ENCODE data around the gene SLPI. TPM values are rescaled to one million over a fixed set of nuclear protein-coding genes. Genes with fewer than 3 reads are reported as not detected.

Gene SLPI
- total RNA-seq, result 466 and 502 TPM in 2 replicates

GRCh38 chr20:45254383-45255262 is at the start of gene SLPI:
SLPI (minus strand) TSS chr20:45254564; CDS start chr20:45254543, 21 bp downstream.

GRCh38 chr20:45221076-45221475 is 33.3 kb downstream of the SLPI start, which contains the start of gene SEMG2:
SEMG2 (plus strand) TSS chr20:45221373; CDS start chr20:45221390, 17 bp downstream.

GRCh38 chr20:45206725-45207124 is 47.6 kb downstream of the SLPI start, which contains the start of gene SEMG1:
SEMG1 (plus strand) TSS chr20:45207033; CDS start chr20:45207054, 21 bp downstream.

Other genes starting within 250 kb of the SLPI start
- 0.99 and 1.5 TPM in 2 replicates for gene KCNS1, start 153.4 kb downstream of the SLPI start, total RNA-seq
- 0.56 and 1.2 TPM in 2 replicates for gene WFDC5, start 139.4 kb downstream of the SLPI start, total RNA-seq
- not detected in 2 replicates for gene WFDC12, start 130.1 kb downstream of the SLPI start, total RNA-seq
- gene PI3, start 79.7 kb downstream of the SLPI start, total RNA-seq, result 53.8 and 117 TPM in 2 replicates
- gene SEMG1, start 47.5 kb downstream of the SLPI start, total RNA-seq, result not detected in 2 replicates
- not detected in 2 replicates for gene SEMG2, start 33.2 kb downstream of the SLPI start, total RNA-seq
- not detected in 2 replicates for gene RBPJL, start 52.3 kb upstream of the SLPI start, total RNA-seq
- 0.05 TPM in 1 of 2 replicates, not detected in the other for gene MATN4, start 53.7 kb upstream of the SLPI start, total RNA-seq
- gene SDC4, start 93.9 kb upstream of the SLPI start, total RNA-seq, result 226 and 235 TPM in 2 replicates
- gene SYS1, start 108.6 kb upstream of the SLPI start, total RNA-seq, result 18.8 and 26.3 TPM in 2 replicates
- gene TP53TG5, start 123.8 kb upstream of the SLPI start, total RNA-seq, result not detected in 2 replicates
- 28.2 and 28.3 TPM in 2 replicates for gene DBNDD2, start 153.7 kb upstream of the SLPI start, total RNA-seq
- 43.3 and 68.6 TPM in 2 replicates for gene PIGT, start 161.6 kb upstream of the SLPI start, total RNA-seq
- 1.3 and 4.9 TPM in 2 replicates for gene WFDC2, start 215.2 kb upstream of the SLPI start, total RNA-seq

All from airway epithelial cell (primary cell).